IMR-90 (cell line): Measurements from ENCODE around the gene ARSD.

ENCODE experiments used
- CEBPB ChIP-seq: IDR thresholded peaks from 2 replicates; pipeline ENCODE4 v1.6.1; 2012; ENCODE audit warnings: low read depth, low read length, improper control_type of control experiment
- CHD1 ChIP-seq: IDR thresholded peaks from 2 replicates; pipeline ENCODE4 v1.6.1; 2012; ENCODE audit warnings: low read depth, low read length, improper control_type of control experiment
- CTCF ChIP-seq: conservative IDR thresholded peaks from 2 replicates; pipeline ENCODE4 v1.5.1; 2012; ENCODE audit warnings: mild to moderate bottlenecking, low read depth, low read length, improper control_type of control experiment
- FOS ChIP-seq: fragments of 150-350 bp; IDR thresholded peaks from 2 replicates; pipeline ENCODE4 v1.6.1; 2016; ENCODE audit warnings: low read depth, low read length
- MAFK ChIP-seq: IDR thresholded peaks from 2 replicates; pipeline ENCODE4 v1.6.1; 2012; ENCODE audit warnings: low read depth, low read length, improper control_type of control experiment
- MAZ ChIP-seq: IDR thresholded peaks from 2 replicates; pipeline ENCODE4 v1.6.1; 2012; ENCODE audit warnings: low read depth, mild to moderate bottlenecking, low read length, improper control_type of control experiment, moderate library complexity, borderline replicate concordance
- POLR2A ChIP-seq: IDR thresholded peaks from 2 replicates; pipeline ENCODE4 v1.6.1; 2012; ENCODE audit warnings: mild to moderate bottlenecking, low read depth, low read length
- RAD21 ChIP-seq: IDR thresholded peaks from 2 replicates; pipeline ENCODE4 v1.6.1; 2012; ENCODE audit warnings: low read length, improper control_type of control experiment
- RCOR1 ChIP-seq: IDR thresholded peaks from 2 replicates; pipeline ENCODE4 v1.6.1; 2012; ENCODE audit warnings: mild to moderate bottlenecking, low read length, improper control_type of control experiment; ENCODE audit not compliant: insufficient replicate concordance
- RFX5 ChIP-seq: IDR thresholded peaks from 2 replicates; pipeline ENCODE4 v1.8.0; 2012; ENCODE audit warnings: low read depth, mild to moderate bottlenecking, low read length, moderate library complexity
- TF ChIP-seq, protein P1 (sequence below): fragments of 150-350 bp; IDR thresholded peaks from 2 replicates; pipeline ENCODE4 v1.6.1; 2016; ENCODE audit warnings: low read depth, mild to moderate bottlenecking, low read length, moderate library complexity, borderline replicate concordance

GRCh38 chrX:2875798-2876399, 53.2 kb downstream of the ARSD start:
- no peak for TF ChIP-seq MAZ
- peak; percentile 37 for TF ChIP-seq CTCF
- no peak for TF ChIP-seq CEBPB
- no peak for TF ChIP-seq POLR2A
- no peak for TF ChIP-seq FOS
- TF ChIP-seq, protein P1, sequence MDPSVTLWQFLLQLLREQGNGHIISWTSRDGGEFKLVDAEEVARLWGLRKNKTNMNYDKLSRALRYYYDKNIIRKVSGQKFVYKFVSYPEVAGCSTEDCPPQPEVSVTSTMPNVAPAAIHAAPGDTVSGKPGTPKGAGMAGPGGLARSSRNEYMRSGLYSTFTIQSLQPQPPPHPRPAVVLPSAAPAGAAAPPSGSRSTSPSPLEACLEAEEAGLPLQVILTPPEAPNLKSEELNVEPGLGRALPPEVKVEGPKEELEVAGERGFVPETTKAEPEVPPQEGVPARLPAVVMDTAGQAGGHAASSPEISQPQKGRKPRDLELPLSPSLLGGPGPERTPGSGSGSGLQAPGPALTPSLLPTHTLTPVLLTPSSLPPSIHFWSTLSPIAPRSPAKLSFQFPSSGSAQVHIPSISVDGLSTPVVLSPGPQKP = no peak
- no peak for TF ChIP-seq RCOR1
- TF ChIP-seq MAFK = no peak
- TF ChIP-seq CHD1 = no peak
- TF ChIP-seq RAD21 = 0 out of 2 replicates have a peak, but pooled peaks have one; percentile 21
- TF ChIP-seq RFX5 = no peak
